Gastroesophageal sphincter (tissue), 3 donors: Measurements from ENCODE around the gene NBAS.

ENCODE experiments used
- CTCF ChIP-seq, 4 experiments: fragments of 200-600 bp in 2 of 4; fragments of 450-650 bp in 2 of 4; sonication (generic) in 1 of 4; IDR thresholded peaks; one replicate each; pipeline ENCODE4 v1.5.1; 2017 to 2019; ENCODE audit warnings: antibody characterized with exemption in 4 of 4, mild to moderate bottlenecking in 2 of 4, moderate library complexity in 2 of 4
- EP300 ChIP-seq: sonication (generic); formaldehyde crosslinking; IDR thresholded peaks from one replicate; pipeline ENCODE4 v1.6.1; 2017; ENCODE audit warnings: antibody characterized with exemption, mild to moderate bottlenecking
- POLR2AphosphoS5 ChIP-seq: sonication (generic); formaldehyde crosslinking; IDR thresholded peaks from one replicate; pipeline ENCODE4 v1.6.1; 2017; ENCODE audit warnings: antibody characterized with exemption

- TF ChIP-seq CTCF (IDR thresholded peaks at IDR 0.05) (no peak), POLR2AphosphoS5 (no peak), EP300 (no peak)
Measured at GRCh38 chr2:15568874-15569273, 7.7 kb upstream of the NBAS start.
